Mesothelial cell of epicardium (in vitro differentiated cells): Measurements from ENCODE around the gene ZNF316. TPM values are rescaled to one million over a fixed set of nuclear protein-coding genes. Genes with fewer than 3 reads are reported as not detected.

Experiments used
- DNase-seq, 2 experiments: peaks; one replicate each; pipeline ENCODE4 v3.0.0; 2021; ENCODE audit warnings: low spot score in 2 of 2; ENCODE audit not compliant: unreplicated experiment in 2 of 2
- H3K27ac Mint-ChIP-seq: 2 replicates; pipeline ENCODE4 v1.8.0; 2021; ENCODE audit warnings: mixed read lengths
- H3K27me3 Mint-ChIP-seq: 2 replicates; pipeline ENCODE4 v1.8.0; 2021; ENCODE audit warnings: low read depth, mixed read lengths
- H3K36me3 Mint-ChIP-seq: 2 replicates; pipeline ENCODE4 v1.8.0; 2021; ENCODE audit warnings: mixed read lengths
- H3K4me1 Mint-ChIP-seq: 2 replicates; pipeline ENCODE4 v1.8.0; 2021; ENCODE audit warnings: mixed read lengths
- H3K4me3 Mint-ChIP-seq: 2 replicates; pipeline ENCODE4 v1.8.0; 2021; ENCODE audit warnings: mild to moderate bottlenecking, moderate library complexity, mixed read lengths
- H3K9me3 Mint-ChIP-seq: 2 replicates; pipeline ENCODE4 v1.8.0; 2021; ENCODE audit warnings: mixed read lengths
- CTCF ChIP-seq: fragments of 200-600 bp; sonication (generic); IDR thresholded peaks from one replicate; pipeline ENCODE4 v1.5.0; 2021; ENCODE audit warnings: antibody characterized with exemption; ENCODE audit not compliant: unreplicated experiment
- total RNA-seq: library from RNA; stranded (reverse); gene quantifications from 3 replicates; pipeline ENCODE4 v1.2.1, GENCODE V29; 2021

The ZNF316 gene
- total RNA-seq, 1 donor from 2014 or later, result 57.9 TPM

GRCh38 chr7:6642239-6642839 lies 5.2 kb downstream of the ZNF316 start:
- Mint-ChIP-seq H3K27ac (no peak overlapping the region), H3K36me3 (peaks cover 22% of the 10 kb centered on the region), H3K4me1 (peaks cover 18% of the 10 kb centered on the region), H3K4me3 (no peak overlapping the region), H3K27me3 (no peaks in the 10 kb centered on the region), H3K9me3 (no peaks in the 10 kb centered on the region)
- no peak for DNase-seq
- no peak for TF ChIP-seq CTCF

- Mint-ChIP-seq H3K27me3 (no peaks in the 10 kb centered on the region), H3K4me1 (peaks cover 15% of the 10 kb centered on the region), H3K27ac (no peak overlapping the region), H3K4me3 (no peak overlapping the region), H3K36me3 (peaks cover 22% of the 10 kb centered on the region), H3K9me3 (no peaks in the 10 kb centered on the region)
- no peak for DNase-seq
- TF ChIP-seq CTCF, result no peak
Measured at GRCh38 chr7:6642861-6643640, 5.9 kb downstream of the ZNF316 start.

- no peak for TF ChIP-seq CTCF
- no peak for DNase-seq
- peaks cover 23% of the 10 kb centered on the region for H3K36me3 Mint-ChIP-seq
- H3K27ac Mint-ChIP-seq, result no peak overlapping the region
- no peaks in the 10 kb centered on the region for H3K27me3 Mint-ChIP-seq
- H3K4me1 Mint-ChIP-seq, result peaks cover 5% of the 10 kb centered on the region
- H3K4me3 Mint-ChIP-seq, result no peak overlapping the region
- no peaks in the 10 kb centered on the region for H3K9me3 Mint-ChIP-seq
Measured at GRCh38 chr7:6643915-6644625, 7.0 kb downstream of the ZNF316 start.

- Mint-ChIP-seq H3K27ac (no peak overlapping the region), H3K36me3 (peaks cover 21% of the 10 kb centered on the region), H3K4me3 (no peak overlapping the region), H3K27me3 (no peaks in the 10 kb centered on the region), H3K9me3 (no peaks in the 10 kb centered on the region), H3K4me1 (peaks cover 2% of the 10 kb centered on the region)
- TF ChIP-seq CTCF, result no peak
- DNase-seq, result no peak
Measured at GRCh38 chr7:6644728-6645127, 7.6 kb downstream of the ZNF316 start.

GRCh38 chr7:6646465-6646864 lies 9.3 kb downstream of the ZNF316 start:
- no peak for TF ChIP-seq CTCF
- H3K36me3 Mint-ChIP-seq, result peaks cover 32% of the 10 kb centered on the region
- H3K27me3 Mint-ChIP-seq, result no peaks in the 10 kb centered on the region

More at GRCh38 chr7:6646465-6646864, 9.3 kb downstream of the ZNF316 start:
- DNase-seq, result no peak
- Mint-ChIP-seq H3K27ac (no peak overlapping the region), H3K4me3 (no peak overlapping the region), H3K9me3 (peaks cover 5% of the 10 kb centered on the region), H3K4me1 (no peaks in the 10 kb centered on the region)
